ENCODE measurements around the gene DTX1. TPM values are rescaled to one million over a fixed set of nuclear protein-coding genes. Genes with fewer than 3 reads are reported as not detected.
A peak's percentile ranks its signal among the peaks of the same experiment; 100 is the strongest.

Gene DTX1
- total RNA-seq, 1 donor from 2014 or later, result 4.6 TPM

GRCh38 chr12:113096675-113097461 is 40.3 kb downstream of the DTX1 start:
- Histone ChIP-seq H3K4me1 (ENCODE audit: insufficient read depth, low read length) (peaks cover 5% of the 10 kb centered on the region), H3K79me2 (ENCODE audit: insufficient read depth, low read length) (no peaks in the 10 kb centered on the region), H4K20me1 (ENCODE audit: insufficient read depth, low read length) (no peaks in the 10 kb centered on the region), H3K36me3 (ENCODE audit: insufficient read depth, low read length) (no peaks in the 10 kb centered on the region), H3K9me3 (ENCODE audit: insufficient read depth, low read depth, low read length) (no peaks in the 10 kb centered on the region), H3K9ac (ENCODE audit: low read length) (no peak overlapping the region), H2AFZ (ENCODE audit: low read depth, low read length) (no peak overlapping the region), H3K27ac (ENCODE audit: low read depth, low read length) (no peak overlapping the region), H3K4me3 (ENCODE audit: insufficient read depth, low read depth, low read length) (no peak overlapping the region), H3K27me3 (ENCODE audit: insufficient read depth, low read length) (peaks cover 9% of the 10 kb centered on the region), H3K4me2 (ENCODE audit: low read length) (no peak overlapping the region)
- FAIRE-seq (no peak), DNase-seq (ENCODE audit: low read depth) (no peak)
- no peak for TF ChIP-seq CTCF (IDR thresholded peaks at IDR 0.05; ENCODE audit: insufficient read depth, low read depth, low read length)
- TF ChIP-seq EZH2 (IDR thresholded peaks at IDR 0.05; ENCODE audit: insufficient read depth, low read length), result no peak
- Mint-ChIP-seq H3K27ac (ENCODE audit: unreplicated experiment) (no peak overlapping the region), H3K4me1 (ENCODE audit: low read depth, unreplicated experiment) (peaks cover 6% of the 10 kb centered on the region), H3K9me3 (ENCODE audit: unreplicated experiment) (no peaks in the 10 kb centered on the region), H3K27me3 (ENCODE audit: low read depth, unreplicated experiment) (peaks cover 48% of the 10 kb centered on the region), H3K4me3 (ENCODE audit: unreplicated experiment) (no peak overlapping the region), H3K36me3 (ENCODE audit: low read depth, unreplicated experiment) (peaks cover 4% of the 10 kb centered on the region)

- Histone ChIP-seq H3K27ac (ENCODE audit: low read depth, low read length) (no peak overlapping the region), H3K9me3 (ENCODE audit: insufficient read depth, low read depth, low read length) (no peaks in the 10 kb centered on the region), H2AFZ (ENCODE audit: low read depth, low read length) (no peak overlapping the region), H3K79me2 (ENCODE audit: insufficient read depth, low read length) (no peaks in the 10 kb centered on the region), H3K9ac (ENCODE audit: low read length) (no peak overlapping the region), H3K27me3 (ENCODE audit: insufficient read depth, low read length) (peaks cover 2% of the 10 kb centered on the region), H3K4me2 (ENCODE audit: low read length) (peak overlapping the region; percentile 29), H3K36me3 (ENCODE audit: insufficient read depth, low read length) (no peaks in the 10 kb centered on the region), H4K20me1 (ENCODE audit: insufficient read depth, low read length) (no peaks in the 10 kb centered on the region), H3K4me3 (ENCODE audit: insufficient read depth, low read depth, low read length) (no peak overlapping the region), H3K4me1 (ENCODE audit: insufficient read depth, low read length) (peaks cover 5% of the 10 kb centered on the region)
- H3K27ac Mint-ChIP-seq (ENCODE audit: unreplicated experiment), result no peak overlapping the region
- H3K36me3 Mint-ChIP-seq (ENCODE audit: low read depth, unreplicated experiment), result peaks cover 5% of the 10 kb centered on the region
- H3K27me3 Mint-ChIP-seq (ENCODE audit: low read depth, unreplicated experiment), result peaks cover 45% of the 10 kb centered on the region
- no peaks in the 10 kb centered on the region for H3K9me3 Mint-ChIP-seq (ENCODE audit: unreplicated experiment)
- FAIRE-seq, result no peak
- DNase-seq (ENCODE audit: low read depth), result peak; percentile 38
- peaks cover 2% of the 10 kb centered on the region for H3K4me1 Mint-ChIP-seq (ENCODE audit: low read depth, unreplicated experiment)
- H3K4me3 Mint-ChIP-seq (ENCODE audit: unreplicated experiment), result no peak overlapping the region
- no peak for TF ChIP-seq EZH2 (IDR thresholded peaks at IDR 0.05; ENCODE audit: insufficient read depth, low read length)
These were observed 41.3 kb downstream of the DTX1 start for GRCh38 chr12:113097716-113098440.

GRCh38 chr12:113098441-113099028 is 42.0 kb downstream of the DTX1 start:
- TF ChIP-seq EZH2 (IDR thresholded peaks at IDR 0.05; ENCODE audit: insufficient read depth, low read length) (no peak), CTCF (IDR thresholded peaks at IDR 0.05; ENCODE audit: insufficient read depth, low read depth, low read length) (peak; percentile 81)
- Histone ChIP-seq H3K27me3 (ENCODE audit: insufficient read depth, low read length) (no peaks in the 10 kb centered on the region), H3K4me1 (ENCODE audit: insufficient read depth, low read length) (peaks cover 5% of the 10 kb centered on the region), H3K4me3 (ENCODE audit: insufficient read depth, low read depth, low read length) (no peak overlapping the region), H3K9ac (ENCODE audit: low read length) (no peak overlapping the region), H3K79me2 (ENCODE audit: insufficient read depth, low read length) (no peaks in the 10 kb centered on the region), H3K9me3 (ENCODE audit: insufficient read depth, low read depth, low read length) (no peaks in the 10 kb centered on the region), H3K4me2 (ENCODE audit: low read length) (peak overlapping the region; percentile 29), H4K20me1 (ENCODE audit: insufficient read depth, low read length) (no peaks in the 10 kb centered on the region), H2AFZ (ENCODE audit: low read depth, low read length) (no peak overlapping the region), H3K36me3 (ENCODE audit: insufficient read depth, low read length) (no peaks in the 10 kb centered on the region), H3K27ac (ENCODE audit: low read depth, low read length) (no peak overlapping the region)
- peak; percentile 83 for DNase-seq (ENCODE audit: low read depth)
- H3K27me3 Mint-ChIP-seq (ENCODE audit: low read depth, unreplicated experiment), result peaks cover 44% of the 10 kb centered on the region
- H3K9me3 Mint-ChIP-seq (ENCODE audit: unreplicated experiment), result no peaks in the 10 kb centered on the region
- H3K4me1 Mint-ChIP-seq (ENCODE audit: low read depth, unreplicated experiment), result peaks cover 2% of the 10 kb centered on the region
- no peak overlapping the region for H3K4me3 Mint-ChIP-seq (ENCODE audit: unreplicated experiment)
- no peak overlapping the region for H3K27ac Mint-ChIP-seq (ENCODE audit: unreplicated experiment)
- H3K36me3 Mint-ChIP-seq (ENCODE audit: low read depth, unreplicated experiment), result peaks cover 5% of the 10 kb centered on the region
- no peak for FAIRE-seq
